ENCODE data around the gene TNP1.

DNA sequence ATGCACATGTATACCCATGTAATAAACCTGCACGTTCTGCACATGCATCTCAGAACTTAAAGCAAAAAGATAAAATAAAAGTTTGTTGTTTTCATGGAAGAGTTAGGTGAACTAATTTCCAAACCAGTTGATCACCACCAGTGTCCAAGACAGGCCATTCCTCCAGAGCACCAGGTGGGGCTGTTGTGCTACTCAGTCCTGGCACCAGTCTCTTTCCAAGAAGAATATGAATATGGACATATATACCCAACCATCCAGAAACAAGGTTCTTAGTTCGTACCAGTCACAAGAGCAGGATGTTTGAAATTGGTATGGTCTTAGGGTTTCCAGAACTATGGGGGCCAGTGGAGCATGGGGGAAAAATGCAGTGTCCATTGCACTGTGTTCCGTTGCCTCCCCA lies 17.2 kb upstream of the TNP1 start:
- TF ChIP-seq CTBP1 (IDR thresholded peaks at IDR 0.05; ENCODE audit: borderline replicate concordance), result no peak
- no peak for TF ChIP-seq LEF1 (IDR thresholded peaks at IDR 0.05; ENCODE audit: borderline replicate concordance)
- no peak for TF ChIP-seq SP1 (IDR thresholded peaks at IDR 0.05)
- no peak for TF ChIP-seq HDGF (IDR thresholded peaks at IDR 0.05; ENCODE audit: borderline replicate concordance)
- no peak for TF ChIP-seq BHLHE40 (IDR thresholded peaks at IDR 0.05; ENCODE audit: borderline replicate concordance)
- no peak for TF ChIP-seq FOXK2 (IDR thresholded peaks at IDR 0.05)
- TF ChIP-seq TARDBP (IDR thresholded peaks at IDR 0.05), result no peak
- TF ChIP-seq ELF4 (IDR thresholded peaks at IDR 0.05), result no peak
- no peak for TF ChIP-seq NFRKB (IDR thresholded peaks at IDR 0.05)
